GM12878 (cell line): Measurements from ENCODE around the gene PDLIM5. TPM values are rescaled to one million over a fixed set of nuclear protein-coding genes. Genes with fewer than 3 reads are reported as not detected.

Source experiments
- ATAC-seq: fragments of 200-7000 bp; cut with Tn5 transposase; 3 replicates; pipeline ENCODE4 v1.9.1; 2020; ENCODE audit warnings: mild to moderate bottlenecking, moderate library complexity
- BruUV-seq: library from RNA; stranded (reverse); fragments of 400-500 nt; replicated peaks from 2 replicates; lab custom pipeline; 2021; lab: Mats Ljungman, UMichigan
- CTCF ChIA-PET: fragments of 300-600 bp; sonication (Branson Sonifier 250); formaldehyde crosslinking; extraction: SDS; loops from one replicate; lab custom pipeline; 2021; ENCODE audit warnings: inconsistent platforms; lab: Yijun Ruan, JAX
- POLR2A ChIA-PET: fragments of 350-600 bp; formaldehyde crosslinking; extraction: SDS; loops from one replicate; lab custom pipeline; 2021; ENCODE audit warnings: inconsistent platforms; lab: Charles Lee
- RAD21 ChIA-PET: fragments of 300-600 bp; sonication (Branson Sonifier 250); formaldehyde crosslinking; loops from one replicate; lab custom pipeline; 2023; ENCODE audit warnings: antibody characterized with exemption; ENCODE audit not compliant: unreplicated experiment; lab: Charles Lee
- SMC1A ChIA-PET: fragments of 300-600 bp; sonication (Branson Sonifier 250); formaldehyde crosslinking; loops from one replicate; lab custom pipeline; 2023; ENCODE audit not compliant: unreplicated experiment, uncharacterized antibody; lab: Charles Lee
- DNase-seq: peaks from one replicate; pipeline ENCODE4 v3.0.0-alpha.2; 2011; ENCODE audit warnings: low read depth, low spot score
- FAIRE-seq: peaks from 3 replicates; lab custom pipeline; 2011; peaks lifted over from hg19 to GRCh38; lab: Jason Lieb, UNC
- H2AFZ ChIP-seq: 2 replicates; pipeline ENCODE4 v1.6.0; 2011; ENCODE audit warnings: low read depth, low read length, control low read depth; ENCODE audit not compliant: control insufficient read depth
- H3K27ac ChIP-seq: 2 replicates; pipeline ENCODE4 v1.5.1; 2011; ENCODE audit warnings: control low read depth; ENCODE audit not compliant: control insufficient read depth, insufficient read depth
- H3K27me3 ChIP-seq, 2 experiments: replicated peaks in 1 of 2; 2 replicates each; pipeline versions ENCODE4 v1.6.0 to v1.6.1; 2011; ENCODE audit warnings: low read length in 1 of 2; ENCODE audit not compliant: control insufficient read depth in 2 of 2, insufficient read depth in 2 of 2
- H3K36me3 ChIP-seq, 2 experiments: 2 replicates each; pipeline ENCODE4 v1.5.1; 2011; ENCODE audit warnings: low read length in 1 of 2; ENCODE audit not compliant: control insufficient read depth in 2 of 2, insufficient read depth in 2 of 2
- H3K4me1 ChIP-seq: 2 replicates; pipeline ENCODE4 v1.6.1; 2011; ENCODE audit warnings: mild to moderate bottlenecking, low read length, moderate library complexity, mixed read lengths; ENCODE audit not compliant: control insufficient read depth, insufficient read depth
- H3K4me2 ChIP-seq: 2 replicates; pipeline ENCODE4 v1.6.0; 2011; ENCODE audit warnings: control low read depth; ENCODE audit not compliant: control insufficient read depth, insufficient read depth
- H3K4me3 ChIP-seq: fragments of 200-600 bp; sonication (generic); 2 replicates; pipeline ENCODE4 v1.5.1; 2016
- H3K79me2 ChIP-seq: 2 replicates; pipeline ENCODE4 v1.6.0; 2011; ENCODE audit warnings: low read length; ENCODE audit not compliant: control insufficient read depth, insufficient read depth
- H3K9ac ChIP-seq: 2 replicates; pipeline ENCODE4 v1.8.0; 2011; ENCODE audit warnings: low read length, control low read depth, mixed read lengths; ENCODE audit not compliant: control insufficient read depth, insufficient read depth
- H3K9me3 ChIP-seq: replicated peaks from 3 replicates; pipeline ENCODE4 v1.5.1; 2011; ENCODE audit warnings: mild to moderate bottlenecking, low read length; ENCODE audit not compliant: control insufficient read depth, insufficient read depth
- H4K20me1 ChIP-seq: 2 replicates; pipeline ENCODE4 v1.6.0; 2011; ENCODE audit not compliant: control insufficient read depth, insufficient read depth
- BHLHE40 ChIP-seq, 2 experiments: fragments of 450-650 bp in 1 of 2; IDR thresholded peaks; 2 replicates each; pipeline ENCODE4 v1.6.1; 2011 to 2017; ENCODE audit warnings: low read depth in 2 of 2, borderline replicate concordance in 1 of 2, improper control_type of control experiment in 1 of 2, low read length in 1 of 2, mild to moderate bottlenecking in 1 of 2
- BRCA1 ChIP-seq: IDR thresholded peaks from 2 replicates; pipeline ENCODE4 v1.6.1; 2011; ENCODE audit warnings: low read depth, low read length, improper control_type of control experiment
- CBFB ChIP-seq: IDR thresholded peaks from 2 replicates; pipeline ENCODE4 v1.6.1; 2016; ENCODE audit warnings: antibody characterized with exemption, low read depth
- CHD1 ChIP-seq: IDR thresholded peaks from 2 replicates; pipeline ENCODE4 v1.6.1; 2012; ENCODE audit warnings: low read depth, low read length, improper control_type of control experiment
- HDGF ChIP-seq: fragments of 450-650 bp; IDR thresholded peaks from 2 replicates; pipeline ENCODE4 v1.6.1; 2016; ENCODE audit warnings: antibody characterized with exemption
- MTA2 ChIP-seq: fragments of 450-650 bp; IDR thresholded peaks from 2 replicates; pipeline ENCODE4 v1.6.1; 2016; ENCODE audit warnings: low read depth, mild to moderate bottlenecking, moderate library complexity
- MYB ChIP-seq: fragments of 150-350 bp; IDR thresholded peaks from 2 replicates; pipeline ENCODE4 v1.6.1; 2014; ENCODE audit warnings: mild to moderate bottlenecking, low read depth, low read length, borderline replicate concordance
- NBN ChIP-seq: fragments of 450-650 bp; IDR thresholded peaks from 2 replicates; pipeline ENCODE4 v1.6.1; 2016
- NR2C2 ChIP-seq: IDR thresholded peaks from 2 replicates; pipeline ENCODE4 v1.6.1; 2011; ENCODE audit warnings: borderline replicate concordance, low read depth; ENCODE audit not compliant: control insufficient read depth, insufficient read length
- POLR2A ChIP-seq: IDR thresholded peaks from 2 replicates; pipeline ENCODE4 v1.6.1; 2011; ENCODE audit warnings: low read depth, mild to moderate bottlenecking, low read length
- POU2F2 ChIP-seq: IDR thresholded peaks from 3 replicates; pipeline ENCODE4 v1.6.1; 2011; ENCODE audit warnings: low read depth, mild to moderate bottlenecking, low read length, borderline replicate concordance
- SIN3A ChIP-seq: IDR thresholded peaks from 2 replicates; pipeline ENCODE4 v1.6.1; 2012; ENCODE audit warnings: low read depth, low read length, improper control_type of control experiment
- ZNF207 ChIP-seq: fragments of 450-650 bp; IDR thresholded peaks from 2 replicates; pipeline ENCODE4 v1.6.1; 2014; ENCODE audit warnings: antibody characterized with exemption, mild to moderate bottlenecking, borderline replicate concordance
- WGBS: methylation state at CpG from one replicate; pipeline ENCODE4 v1.1.6; 2016; ENCODE audit warnings: low lambda C conversion rate; ENCODE audit not compliant: insufficient replicate concordance, insufficient coverage; ENCODE audit errors: missing lambda C conversion rate; 5-methylcytosine and 5-hydroxymethylcytosine counted together
- in situ Hi-C: fragments of 300-500 bp; cut with MboI; formaldehyde crosslinking; loops from 9 replicates; pipeline ENCODE4 v1.14.3; 2018; ENCODE audit warnings: mixed read lengths
- intact Hi-C: fragments of 100-400 bp; cut with micrococcal nuclease; formaldehyde crosslinking; loops from one replicate; pipeline ENCODE4 v1.14.2; 2022; ENCODE audit not compliant: unreplicated experiment
- polyA plus RNA-seq, 11 experiments: library from polyadenylated mRNA; depleted of rRNA in 4 of 11; unstranded in 6 of 11; stranded (reverse) in 5 of 11; fragments of >200 nt; fragmentation: Nextera tagmentation in 4 of 11; fragmentation: Illumina TruSeq in 1 of 11; extraction: Ambion mirVana in 4 of 11; extraction: Trizol in 1 of 11; gene quantifications; 1 replicate in 1 of 11; 2 replicates in 10 of 11; pipeline versions ENCODE4 v1.2.1 to v1.2.3, GENCODE V29; 2011 to 2016; ENCODE audit warnings: inconsistent platforms in 2 of 11, missing spikeins in 2 of 11, low read depth in 1 of 11
- total RNA-seq, 4 experiments: library from RNA; depleted of rRNA in 3 of 4; stranded (reverse); fragments of >200 nt in 3 of 4; fragmentation: Illumina TruSeq in 1 of 4; extraction: Trizol in 1 of 4; gene quantifications; 2 replicates each; pipeline versions ENCODE4 v1.2.1 to v1.2.3, GENCODE V29; 2013 to 2021
- TF ChIP-seq, protein P1 (sequence below): fragments of 450-650 bp; IDR thresholded peaks from 2 replicates; pipeline ENCODE4 v1.6.1; 2017; ENCODE audit warnings: mild to moderate bottlenecking, moderate library complexity
- TF ChIP-seq, protein P2 (sequence below): fragments of 450-650 bp; IDR thresholded peaks from 2 replicates; pipeline ENCODE4 v1.6.1; 2017; ENCODE audit warnings: borderline replicate concordance

Gene PDLIM5
- total and polyA plus RNA-seq, 10 of the 15 experiments (the other 5 are each of a cell fraction or from before 2014, with no cell fraction given): 10.0 to 52.9 (median 20.7) TPM

DNA sequence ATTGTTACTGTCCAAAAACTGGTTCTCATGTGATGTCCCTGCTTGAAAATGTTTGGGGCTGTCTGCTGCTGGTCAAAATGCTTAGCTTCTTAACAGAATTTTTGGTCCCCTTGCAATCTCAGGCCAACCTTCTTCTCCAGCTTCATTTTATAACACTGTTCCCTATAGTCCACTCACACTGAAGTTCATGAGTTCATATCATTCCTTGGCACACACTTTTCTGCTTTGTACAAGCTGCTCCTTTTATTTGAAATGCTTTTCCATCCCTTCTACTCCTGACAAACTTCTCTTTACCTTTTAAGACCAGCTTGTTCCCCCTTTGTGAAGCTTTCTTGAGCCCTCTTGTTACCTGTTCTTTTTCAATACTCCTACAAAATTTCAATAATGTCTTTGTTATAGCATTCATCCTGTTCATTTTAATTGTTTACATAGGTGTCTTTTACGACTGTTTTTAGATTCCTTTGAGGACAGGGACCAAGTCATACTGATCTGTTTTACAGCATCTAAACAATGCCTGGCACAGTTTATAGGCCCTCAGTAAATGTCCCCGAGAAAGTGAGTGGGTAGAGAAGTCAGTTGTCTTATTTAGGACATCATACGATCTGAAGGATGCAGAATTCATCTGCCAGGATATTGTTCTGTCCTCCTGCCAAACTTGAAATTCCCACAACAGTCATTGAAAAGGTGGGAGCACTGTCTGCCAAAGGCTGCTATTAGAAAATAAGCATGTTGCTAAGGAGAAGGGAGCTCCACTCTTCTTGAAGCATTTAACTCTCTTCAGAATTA, 171.6 kb downstream of the PDLIM5 start:
- CTCF ChIA-PET: interaction anchor here (1.0 to 4.3 kb wide), 8 partner anchors 12 to 502 kb away, joined by 3 to 28 read pairs (median 4); no protein-coding TSS in a partner anchor
- H3K4me1 ChIP-seq: no peaks in the 10 kb centered on the region
- no peak for TF ChIP-seq MYB
- no peak for TF ChIP-seq BRCA1
- no peak for TF ChIP-seq CHD1
- TF ChIP-seq, protein P1, sequence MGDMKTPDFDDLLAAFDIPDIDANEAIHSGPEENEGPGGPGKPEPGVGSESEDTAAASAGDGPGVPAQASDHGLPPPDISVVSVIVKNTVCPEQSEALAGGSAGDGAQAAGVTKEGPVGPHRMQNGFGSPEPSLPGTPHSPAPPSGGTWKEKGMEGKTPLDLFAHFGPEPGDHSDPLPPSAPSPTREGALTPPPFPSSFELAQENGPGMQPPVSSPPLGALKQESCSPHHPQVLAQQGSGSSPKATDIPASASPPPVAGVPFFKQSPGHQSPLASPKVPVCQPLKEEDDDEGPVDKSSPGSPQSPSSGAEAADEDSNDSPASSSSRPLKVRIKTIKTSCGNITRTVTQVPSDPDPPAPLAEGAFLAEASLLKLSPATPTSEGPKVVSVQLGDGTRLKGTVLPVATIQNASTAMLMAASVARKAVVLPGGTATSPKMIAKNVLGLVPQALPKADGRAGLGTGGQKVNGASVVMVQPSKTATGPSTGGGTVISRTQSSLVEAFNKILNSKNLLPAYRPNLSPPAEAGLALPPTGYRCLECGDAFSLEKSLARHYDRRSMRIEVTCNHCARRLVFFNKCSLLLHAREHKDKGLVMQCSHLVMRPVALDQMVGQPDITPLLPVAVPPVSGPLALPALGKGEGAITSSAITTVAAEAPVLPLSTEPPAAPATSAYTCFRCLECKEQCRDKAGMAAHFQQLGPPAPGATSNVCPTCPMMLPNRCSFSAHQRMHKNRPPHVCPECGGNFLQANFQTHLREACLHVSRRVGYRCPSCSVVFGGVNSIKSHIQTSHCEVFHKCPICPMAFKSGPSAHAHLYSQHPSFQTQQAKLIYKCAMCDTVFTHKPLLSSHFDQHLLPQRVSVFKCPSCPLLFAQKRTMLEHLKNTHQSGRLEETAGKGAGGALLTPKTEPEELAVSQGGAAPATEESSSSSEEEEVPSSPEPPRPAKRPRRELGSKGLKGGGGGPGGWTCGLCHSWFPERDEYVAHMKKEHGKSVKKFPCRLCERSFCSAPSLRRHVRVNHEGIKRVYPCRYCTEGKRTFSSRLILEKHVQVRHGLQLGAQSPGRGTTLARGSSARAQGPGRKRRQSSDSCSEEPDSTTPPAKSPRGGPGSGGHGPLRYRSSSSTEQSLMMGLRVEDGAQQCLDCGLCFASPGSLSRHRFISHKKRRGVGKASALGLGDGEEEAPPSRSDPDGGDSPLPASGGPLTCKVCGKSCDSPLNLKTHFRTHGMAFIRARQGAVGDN: no peak
- no peak for TF ChIP-seq CBFB
- no peak for TF ChIP-seq SIN3A
- TF ChIP-seq ZNF207: no peak
- no peak for TF ChIP-seq BHLHE40 (IDR thresholded peaks at IDR 0.05; ENCODE audit: borderline replicate concordance in 1 of 2, low read depth in 2 of 2, low read length in 1 of 2)
- no peak for TF ChIP-seq POLR2A
- TF ChIP-seq MTA2: no peak
- TF ChIP-seq NR2C2: no peak
- TF ChIP-seq, protein P2, sequence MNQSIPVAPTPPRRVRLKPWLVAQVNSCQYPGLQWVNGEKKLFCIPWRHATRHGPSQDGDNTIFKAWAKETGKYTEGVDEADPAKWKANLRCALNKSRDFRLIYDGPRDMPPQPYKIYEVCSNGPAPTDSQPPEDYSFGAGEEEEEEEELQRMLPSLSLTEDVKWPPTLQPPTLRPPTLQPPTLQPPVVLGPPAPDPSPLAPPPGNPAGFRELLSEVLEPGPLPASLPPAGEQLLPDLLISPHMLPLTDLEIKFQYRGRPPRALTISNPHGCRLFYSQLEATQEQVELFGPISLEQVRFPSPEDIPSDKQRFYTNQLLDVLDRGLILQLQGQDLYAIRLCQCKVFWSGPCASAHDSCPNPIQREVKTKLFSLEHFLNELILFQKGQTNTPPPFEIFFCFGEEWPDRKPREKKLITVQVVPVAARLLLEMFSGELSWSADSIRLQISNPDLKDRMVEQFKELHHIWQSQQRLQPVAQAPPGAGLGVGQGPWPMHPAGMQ: no peak
- TF ChIP-seq POU2F2: no peak
- no peak for TF ChIP-seq NBN
- TF ChIP-seq HDGF: no peak

More for the DNA sequence above, 171.6 kb downstream of the PDLIM5 start:
- no TSS peak for BruUV-seq
- WGBS: 62% methylated on average over 3 of the region's 3 CpGs
- RAD21 ChIA-PET: interaction anchor here (1.3 kb wide), 1 partner anchor 108 kb away, joined by 3 read pairs; no protein-coding TSS in a partner anchor
- no peak overlapping the region for H2AFZ ChIP-seq
- no peak overlapping the region for H3K4me3 ChIP-seq
- H3K9ac ChIP-seq: no peak overlapping the region
- POLR2A ChIA-PET: interaction anchor here (0.7 to 1.2 kb wide), 2 partner anchors 15 to 226 kb away, joined by 3 read pairs; no protein-coding TSS in a partner anchor
- no peak overlapping the region for H3K27ac ChIP-seq
- SMC1A ChIA-PET: interaction anchor here (1.2 to 1.7 kb wide), 4 partner anchors 9 to 501 kb away, joined by 3 to 4 read pairs (median 4); no protein-coding TSS in a partner anchor
- H3K4me2 ChIP-seq: no peak overlapping the region
- DNase-seq (no peak), FAIRE-seq (no peak), ATAC-seq (no peak)
- in situ Hi-C loops (loop anchor here (10.0 kb wide), 1 partner anchor 501 kb away; no protein-coding TSS in a partner anchor), intact Hi-C loops (loop anchor here (5.0 kb wide), 1 partner anchor 109 kb away; no protein-coding TSS in a partner anchor)
- H3K9me3 ChIP-seq: no peaks in the 10 kb centered on the region
- H3K36me3 ChIP-seq: no peaks in the 10 kb centered on the region; a peak in 1 of 4 replicates
- no peaks in the 10 kb centered on the region for H3K27me3 ChIP-seq
- H3K79me2 ChIP-seq: no peaks in the 10 kb centered on the region
- no peaks in the 10 kb centered on the region for H4K20me1 ChIP-seq
